ENCODE measurements around the gene C2.
"Not testable (repeated sequence)": the region's sequence is repeated elsewhere in the genome, so short reads cannot be mapped to it uniquely, and the experiment has no call there.

GRCh38 chr6:31981744-31982143 lies 54.2 kb downstream of the C2 start, which contains the start of gene C4A:
- TF ChIP-seq POLR2AphosphoS5 (IDR thresholded peaks at IDR 0.05; ENCODE audit: low read depth, low read length); TAF1 (IDR thresholded peaks at IDR 0.05; ENCODE audit: borderline replicate concordance, low read depth, low read length); POLR2A (IDR thresholded peaks at IDR 0.05; ENCODE audit: low read depth, low read length): not testable (repeated sequence)

Data from GM12892 (cell line).